Measurements from ENCODE around the gene FARP1.

The FARP1 gene

GRCh38 chr13:98311200-98311548 lies 168.3 kb downstream of the FARP1 start:
- TF ChIP-seq CTCF (IDR thresholded peaks at IDR 0.05; ENCODE audit: low read depth, low read length) = no peak

GRCh38 chr13:98312606-98313005 lies 169.7 kb downstream of the FARP1 start:
- no peak for TF ChIP-seq CTCF (IDR thresholded peaks at IDR 0.05; ENCODE audit: low read depth, low read length)
- no peak overlapping the region for H3K4me3 ChIP-seq (ENCODE audit: low read depth, low read length)

More at GRCh38 chr13:98311200-98311548, 168.3 kb downstream of the FARP1 start:
- no peak overlapping the region for H3K4me3 ChIP-seq (ENCODE audit: low read depth, low read length)

GRCh38 chr13:98313023-98313921 lies 170.4 kb downstream of the FARP1 start:
- H3K4me3 ChIP-seq (ENCODE audit: low read depth, low read length) = no peak overlapping the region

GRCh38 chr13:98313922-98314292 lies 171.0 kb downstream of the FARP1 start:
- H3K4me3 ChIP-seq (ENCODE audit: low read depth, low read length) = no peak overlapping the region
- no peak for TF ChIP-seq CTCF (IDR thresholded peaks at IDR 0.05; ENCODE audit: low read depth, low read length)

More at GRCh38 chr13:98313023-98313921, 170.4 kb downstream of the FARP1 start:
- no peak for TF ChIP-seq CTCF (IDR thresholded peaks at IDR 0.05; ENCODE audit: low read depth, low read length)

- H3K4me3 ChIP-seq (ENCODE audit: low read depth, low read length) = no peak overlapping the region
- no peak for TF ChIP-seq CTCF (IDR thresholded peaks at IDR 0.05; ENCODE audit: low read depth, low read length)
Observed at GRCh38 chr13:98315466-98315865, 172.6 kb downstream of the FARP1 start.

GRCh38 chr13:98315902-98316301 lies 173.0 kb downstream of the FARP1 start:
- no peak overlapping the region for H3K4me3 ChIP-seq (ENCODE audit: low read depth, low read length)
- no peak for TF ChIP-seq CTCF (IDR thresholded peaks at IDR 0.05; ENCODE audit: low read depth, low read length)

GRCh38 chr13:98317573-98318171 lies 174.8 kb downstream of the FARP1 start:
- no peak overlapping the region for H3K4me3 ChIP-seq (ENCODE audit: low read depth, low read length)
- no peak for TF ChIP-seq CTCF (IDR thresholded peaks at IDR 0.05; ENCODE audit: low read depth, low read length)
